ENCODE measurements around the gene APOM. TPM values are rescaled to one million over a fixed set of nuclear protein-coding genes. Genes with fewer than 3 reads are reported as not detected.

The APOM gene
- total RNA-seq, 1 donor from 2014 or later: 2.4 TPM

DNA sequence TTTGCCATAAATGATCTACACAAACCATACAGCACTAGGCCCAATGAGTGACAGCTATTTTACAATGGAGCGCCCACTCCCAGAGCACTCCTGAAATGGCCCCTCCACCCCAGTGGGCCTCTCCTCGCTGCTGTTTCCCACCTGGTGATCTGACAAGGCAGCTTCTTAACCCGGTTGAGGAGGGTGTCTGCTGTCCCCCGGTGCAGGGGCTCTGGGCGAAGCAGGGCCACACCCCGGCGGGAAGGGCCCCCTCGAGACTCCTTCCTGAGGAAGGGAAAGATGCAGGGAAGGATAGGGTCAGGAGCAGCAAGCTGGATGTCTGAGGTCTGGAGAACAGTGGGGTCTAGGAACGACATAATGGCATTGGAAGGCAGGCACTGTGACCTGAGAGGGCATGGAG lies 37.2 kb downstream of the APOM start:
- H3K36me3 ChIP-seq: peaks cover 96% of the 10 kb centered on the region

DNA sequence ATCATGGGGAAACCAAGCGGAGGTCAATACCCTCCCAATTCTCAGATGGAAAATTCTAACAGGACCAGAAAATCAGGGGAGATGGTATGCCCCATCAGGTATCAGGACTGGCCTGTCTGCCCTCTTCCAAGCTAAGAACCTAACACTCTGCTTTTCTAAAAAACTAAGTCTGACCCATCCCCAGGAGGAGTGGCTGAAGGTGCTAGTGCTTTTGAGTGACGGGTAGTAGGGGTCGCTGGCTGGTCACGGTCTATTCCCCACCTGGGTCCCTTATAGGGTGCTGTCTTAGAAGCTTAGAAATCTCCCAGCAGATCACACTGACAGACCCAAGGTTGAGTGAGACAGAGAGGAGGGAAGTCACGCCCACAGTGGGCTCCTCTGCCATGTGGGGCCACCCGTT lies 37.8 kb downstream of the APOM start:
- TF ChIP-seq, protein P1, sequence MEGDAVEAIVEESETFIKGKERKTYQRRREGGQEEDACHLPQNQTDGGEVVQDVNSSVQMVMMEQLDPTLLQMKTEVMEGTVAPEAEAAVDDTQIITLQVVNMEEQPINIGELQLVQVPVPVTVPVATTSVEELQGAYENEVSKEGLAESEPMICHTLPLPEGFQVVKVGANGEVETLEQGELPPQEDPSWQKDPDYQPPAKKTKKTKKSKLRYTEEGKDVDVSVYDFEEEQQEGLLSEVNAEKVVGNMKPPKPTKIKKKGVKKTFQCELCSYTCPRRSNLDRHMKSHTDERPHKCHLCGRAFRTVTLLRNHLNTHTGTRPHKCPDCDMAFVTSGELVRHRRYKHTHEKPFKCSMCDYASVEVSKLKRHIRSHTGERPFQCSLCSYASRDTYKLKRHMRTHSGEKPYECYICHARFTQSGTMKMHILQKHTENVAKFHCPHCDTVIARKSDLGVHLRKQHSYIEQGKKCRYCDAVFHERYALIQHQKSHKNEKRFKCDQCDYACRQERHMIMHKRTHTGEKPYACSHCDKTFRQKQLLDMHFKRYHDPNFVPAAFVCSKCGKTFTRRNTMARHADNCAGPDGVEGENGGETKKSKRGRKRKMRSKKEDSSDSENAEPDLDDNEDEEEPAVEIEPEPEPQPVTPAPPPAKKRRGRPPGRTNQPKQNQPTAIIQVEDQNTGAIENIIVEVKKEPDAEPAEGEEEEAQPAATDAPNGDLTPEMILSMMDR (IDR thresholded peaks at IDR 0.05; ENCODE audit: borderline replicate concordance): no peak
- no peaks in the 10 kb centered on the region for H3K27me3 ChIP-seq (ENCODE audit: low read depth)
- intact Hi-C loops (cut with micrococcal nuclease): no loop called here
- H3K27ac ChIP-seq (replicated peaks): no peak overlapping the region
- H3K4me3 ChIP-seq: no peak overlapping the region
- peaks cover 3% of the 10 kb centered on the region for H3K4me1 ChIP-seq
- DNase-seq: no peak
- no peaks in the 10 kb centered on the region for H3K9me3 ChIP-seq (replicated peaks)
- H3K36me3 ChIP-seq: peaks cover 91% of the 10 kb centered on the region

More for the DNA sequence above, 37.2 kb downstream of the APOM start:
- TF ChIP-seq, protein P1 (IDR thresholded peaks at IDR 0.05; ENCODE audit: borderline replicate concordance): no peak
- Histone ChIP-seq H3K4me3 (no peak overlapping the region), H3K4me1 (no peaks in the 10 kb centered on the region), H3K9me3 (replicated peaks) (no peaks in the 10 kb centered on the region), H3K27ac (replicated peaks) (no peak overlapping the region), H3K27me3 (ENCODE audit: low read depth) (no peaks in the 10 kb centered on the region)
- intact Hi-C loops (cut with micrococcal nuclease): no loop called here
- DNase-seq: no peak

DNA sequence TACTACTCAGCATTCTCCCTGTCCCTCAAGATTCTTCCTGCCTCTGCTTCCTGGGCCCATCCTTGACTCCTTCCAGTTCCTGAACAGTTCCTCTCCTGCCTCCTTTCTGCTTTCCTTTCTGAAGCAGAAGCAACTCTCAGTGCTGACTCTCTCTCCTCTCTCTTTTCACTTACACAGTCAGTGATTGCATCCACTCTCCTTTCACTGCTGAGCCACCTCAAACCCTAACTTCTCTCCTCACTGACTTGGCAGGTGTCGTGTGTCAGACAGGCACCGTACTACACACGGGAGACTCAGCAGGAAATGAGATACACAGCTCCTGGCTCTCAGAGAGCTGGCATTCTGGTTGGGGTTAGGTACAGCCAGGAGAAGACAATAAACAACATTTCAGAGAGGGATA lies 41.9 kb downstream of the APOM start:
- intact Hi-C loops (cut with micrococcal nuclease): no loop called here
- no peak overlapping the region for H3K4me3 ChIP-seq
- no peaks in the 10 kb centered on the region for H3K27me3 ChIP-seq (ENCODE audit: low read depth)
- no peak for DNase-seq
- no peaks in the 10 kb centered on the region for H3K9me3 ChIP-seq (replicated peaks)
- peaks cover 31% of the 10 kb centered on the region for H3K4me1 ChIP-seq
- H3K27ac ChIP-seq (replicated peaks): no peak overlapping the region
- H3K36me3 ChIP-seq: peaks cover 68% of the 10 kb centered on the region
- TF ChIP-seq, protein P1 (IDR thresholded peaks at IDR 0.05; ENCODE audit: borderline replicate concordance): no peak

GRCh38 chr6:31700740-31701401 lies 45.2 kb downstream of the APOM start:
- intact Hi-C loops (cut with micrococcal nuclease): no loop called here
- Histone ChIP-seq H3K36me3 (peaks cover 36% of the 10 kb centered on the region), H3K9me3 (replicated peaks) (no peaks in the 10 kb centered on the region), H3K27ac (replicated peaks) (peak overlapping the region; percentile 99), H3K4me1 (peaks cover 43% of the 10 kb centered on the region), H3K4me3 (peak overlapping the region; percentile 90), H3K27me3 (ENCODE audit: low read depth) (no peaks in the 10 kb centered on the region)
- TF ChIP-seq, protein P1 (IDR thresholded peaks at IDR 0.05; ENCODE audit: borderline replicate concordance): no peak
- DNase-seq: no peak

DNA sequence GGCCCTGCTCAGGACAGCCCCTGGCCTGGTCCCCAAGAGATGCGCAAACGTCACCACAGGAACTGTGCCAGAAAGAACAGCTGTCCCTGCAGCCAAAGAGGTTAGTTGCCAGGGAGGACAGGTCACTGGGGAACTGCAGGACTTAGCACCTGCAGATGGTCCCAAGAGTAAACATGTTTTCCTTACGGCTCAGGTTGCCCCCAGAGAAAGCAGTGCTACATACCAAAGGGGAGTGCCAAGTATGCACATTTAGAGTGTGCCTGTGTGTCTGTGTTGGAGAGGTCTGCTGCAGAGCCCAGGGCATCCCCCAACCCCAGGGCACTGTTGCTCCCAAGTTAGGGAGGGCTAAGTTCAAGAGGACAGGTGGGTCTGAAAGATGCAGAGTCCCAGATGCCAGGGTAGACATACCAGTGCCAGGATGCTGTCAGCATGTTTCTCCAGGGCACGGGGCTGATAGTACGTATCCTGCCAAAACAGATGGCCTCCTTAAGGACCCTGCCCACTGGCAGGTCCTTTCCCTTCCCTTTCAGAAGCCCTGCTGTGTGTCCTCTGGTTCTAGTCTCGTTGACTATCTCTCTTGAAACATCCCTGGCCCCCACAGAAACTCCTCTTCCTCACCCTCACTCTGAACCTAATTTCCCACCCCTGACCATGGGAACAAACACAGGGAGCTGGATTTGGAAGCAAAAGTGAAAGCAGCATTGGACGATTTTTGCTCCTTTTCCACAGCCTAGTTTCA lies 46.1 kb downstream of the APOM start:
- Histone ChIP-seq H3K4me1 (peaks cover 43% of the 10 kb centered on the region), H3K27ac (replicated peaks) (peak overlapping the region; percentile 99), H3K9me3 (replicated peaks) (no peaks in the 10 kb centered on the region), H3K4me3 (peak overlapping the region; percentile 90), H3K27me3 (ENCODE audit: low read depth) (no peaks in the 10 kb centered on the region), H3K36me3 (peaks cover 26% of the 10 kb centered on the region)
- DNase-seq: peak; percentile 57
- intact Hi-C loops (cut with micrococcal nuclease): no loop called here
- TF ChIP-seq, protein P1 (IDR thresholded peaks at IDR 0.05; ENCODE audit: borderline replicate concordance): no peak

Measured in left ventricle myocardium inferior (tissue), 1 donor.